Measurements from ENCODE around the gene ZFAND3.
"Not testable (repeated sequence)": the region's sequence is repeated elsewhere in the genome, so short reads cannot be mapped to it uniquely, and the experiment has no call there.

DNA sequence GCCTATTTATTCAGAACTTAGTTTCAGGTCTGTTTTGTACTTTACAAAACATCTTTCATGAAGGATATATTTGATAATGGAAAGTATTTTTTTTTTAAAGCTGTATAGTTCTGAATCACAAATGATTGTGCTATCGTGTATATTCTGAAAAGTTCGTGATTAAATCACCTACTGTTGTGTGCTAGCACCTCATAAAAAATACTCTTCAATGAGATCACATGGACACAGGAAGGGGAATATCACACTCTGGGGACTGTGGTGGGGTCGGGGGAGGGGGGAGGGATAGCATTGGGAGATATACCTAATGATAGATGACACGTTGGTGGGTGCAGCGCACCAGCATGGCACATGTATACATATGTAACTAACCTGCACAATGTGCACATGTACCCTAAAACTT, 61.1 kb downstream of the ZFAND3 start:
- TF ChIP-seq SUZ12 (IDR thresholded peaks at IDR 0.05; ENCODE audit: extremely low read depth, insufficient read depth, insufficient read length); YY1 (IDR thresholded peaks at IDR 0.05; ENCODE audit: insufficient read depth, insufficient read length): not testable (repeated sequence)

Measured in NT2/D1 (cell line).